ENCODE data around the gene COG4. TPM values are rescaled to one million over a fixed set of nuclear protein-coding genes. Genes with fewer than 3 reads are reported as not detected.
A peak's percentile ranks its signal among the peaks of the same experiment; 100 is the strongest.

COG4 gene
- total and polyA plus RNA-seq, 7 donors: 29.1 to 80.3 (median 53.0) TPM

DNA sequence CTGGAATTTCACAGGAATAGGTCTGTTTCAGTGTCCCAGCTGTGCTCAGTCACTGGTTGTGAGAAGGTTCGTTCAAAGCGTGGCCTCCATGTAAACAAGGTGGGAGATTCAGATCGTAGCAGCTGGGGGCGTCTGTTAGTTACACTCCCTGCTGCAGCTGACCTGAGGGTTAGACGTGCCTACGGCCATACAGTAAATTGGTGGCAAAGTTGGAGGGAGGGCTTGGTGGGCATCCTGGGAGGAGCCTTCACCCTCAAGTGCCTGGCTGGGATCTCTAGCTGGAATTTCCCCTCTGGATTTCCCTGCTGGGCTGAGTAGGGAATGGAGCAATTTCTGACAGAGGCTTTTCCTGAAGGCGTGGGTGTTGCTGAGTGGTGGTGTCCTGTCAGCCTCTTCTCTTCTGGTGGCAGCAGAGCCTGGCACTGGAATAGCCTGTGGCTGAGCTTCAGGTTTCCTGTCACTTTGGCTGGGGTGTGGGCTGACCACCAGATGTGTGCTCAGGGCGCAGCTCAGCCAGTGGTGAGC lies 62.6 kb downstream of the COG4 start:
- ATAC-seq: peak; percentile 83 to 85 (median 84)
- 45 to 58% (median 49%) methylated on average over 8 of the region's 8 CpGs for WGBS, 3 donors
- H3K27ac ChIP-seq: peak overlapping the region; percentile 2

GRCh38 chr16:70457446-70458166 lies 65.7 kb downstream of the COG4 start:
- TF ChIP-seq CTCF (IDR thresholded peaks at IDR 0.05): no peak
- no peak overlapping the region for H3K4me3 ChIP-seq
- WGBS, 3 donors: 91 to 94% (median 92%) methylated on average over 5 of the region's 5 CpGs
- no peaks in the 10 kb centered on the region for H3K9me3 ChIP-seq
- no peak for ATAC-seq
- no peaks in the 10 kb centered on the region for H3K27me3 ChIP-seq (ENCODE audit: insufficient read depth in 3 of 3, low read length in 2 of 3)
- H3K27ac ChIP-seq: no peak overlapping the region
- intact Hi-C loops (cut with DNase I): no loop called here
- peaks cover 17% of the 10 kb centered on the region for H3K4me1 ChIP-seq
- H3K36me3 ChIP-seq (ENCODE audit: insufficient read depth in 1 of 2, low read depth in 1 of 2): peaks cover 0 to 3% of the 10 kb centered on the region in 2 donors
- DNase-seq: no peak

More for the DNA sequence above, 62.6 kb downstream of the COG4 start:
- no peak for DNase-seq
- peaks cover 0 to 32% of the 10 kb centered on the region in 2 donors for H3K36me3 ChIP-seq (ENCODE audit: insufficient read depth in 1 of 2, low read depth in 1 of 2)
- no peak overlapping the region for H3K4me3 ChIP-seq
- peaks cover 13% of the 10 kb centered on the region for H3K4me1 ChIP-seq
- no peaks in the 10 kb centered on the region for H3K9me3 ChIP-seq
- no peak for TF ChIP-seq CTCF (IDR thresholded peaks at IDR 0.05)
- H3K27me3 ChIP-seq (ENCODE audit: insufficient read depth in 3 of 3, low read length in 2 of 3): no peaks in the 10 kb centered on the region
- intact Hi-C loops (cut with DNase I): no loop called here

DNA sequence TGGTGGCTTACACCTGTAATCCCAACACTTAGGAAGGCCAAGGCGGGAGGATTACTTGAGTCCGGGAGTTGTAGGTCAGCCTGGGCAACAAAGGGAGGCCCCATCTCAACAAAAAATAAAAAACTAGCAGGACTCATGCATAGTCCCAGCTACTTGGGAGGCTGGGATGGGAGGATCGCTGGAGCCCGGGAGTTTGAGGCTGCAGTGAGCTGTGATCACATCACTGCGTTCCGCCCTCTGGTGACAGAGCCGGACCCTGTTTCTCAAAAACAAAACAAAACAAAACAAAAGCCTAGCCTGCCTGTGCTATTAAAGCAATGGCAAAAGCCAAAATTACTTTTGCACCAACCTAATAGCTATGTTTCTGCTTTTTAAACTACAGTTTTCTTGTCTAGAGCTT lies 67.4 kb downstream of the COG4 start:
- H3K9me3 ChIP-seq: no peaks in the 10 kb centered on the region
- ATAC-seq (no peak), DNase-seq (no peak)
- H3K4me3 ChIP-seq: peak overlapping the region; percentile 98
- peaks cover 9% of the 10 kb centered on the region for H3K4me1 ChIP-seq
- no peak for TF ChIP-seq CTCF (IDR thresholded peaks at IDR 0.05)
- intact Hi-C loops (cut with DNase I): loop anchor here in 1 of 2 donors (2.0 kb wide), 1 partner anchor 17 kb away; the partner anchor contains the start of gene ST3GAL2
- 82 to 87% (median 86%) methylated on average over 7 of the region's 7 CpGs for WGBS, 3 donors
- no peak overlapping the region for H3K27ac ChIP-seq
- peaks cover 0 to under 1% (median 0%) of the 10 kb centered on the region in 3 donors for H3K27me3 ChIP-seq (ENCODE audit: insufficient read depth in 3 of 3, low read length in 2 of 3)
- peaks cover 0 to 3% of the 10 kb centered on the region in 2 donors for H3K36me3 ChIP-seq (ENCODE audit: insufficient read depth in 1 of 2, low read depth in 1 of 2)

DNA sequence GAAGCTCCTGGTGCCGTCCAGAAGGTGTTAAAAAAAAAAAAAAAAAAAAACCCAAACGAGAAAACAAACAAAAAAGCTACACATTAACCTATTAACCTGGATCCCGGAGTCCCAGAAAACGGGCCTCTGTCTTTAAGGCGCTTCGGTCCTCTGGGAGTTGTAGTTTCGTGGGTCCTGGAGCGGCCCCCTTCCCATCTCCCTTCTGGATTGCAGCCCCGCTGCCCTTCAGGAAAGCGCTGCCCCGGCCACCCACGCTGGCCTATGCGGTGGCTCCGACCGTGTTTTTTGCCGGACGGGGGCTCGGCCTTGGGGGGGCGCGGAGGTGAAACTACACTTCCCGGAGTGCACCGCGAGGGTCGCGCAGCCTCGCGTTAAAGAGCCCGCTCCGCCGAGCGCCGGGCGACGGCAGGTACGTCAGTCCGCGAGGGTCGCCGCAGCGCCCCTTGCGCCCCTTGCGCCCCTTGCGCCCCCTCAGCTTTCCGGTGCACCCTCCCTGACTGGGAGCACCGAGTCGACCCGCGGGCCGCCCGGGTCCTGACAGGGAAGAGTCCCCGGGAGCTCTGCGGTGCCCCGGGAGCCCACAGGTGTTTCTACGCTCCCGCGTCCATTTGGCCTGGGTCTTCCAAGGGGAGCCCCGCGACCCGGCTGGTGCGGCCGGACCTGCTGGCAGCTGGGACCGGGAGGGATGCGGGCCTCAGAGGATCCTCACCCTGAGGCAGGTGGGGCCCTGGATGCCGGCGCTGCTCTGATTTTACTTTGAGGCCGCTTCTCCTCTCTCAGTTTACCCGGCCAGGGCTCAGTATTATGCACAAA lies 68.9 kb downstream of the COG4 start, which contains the start of gene FCSK:
Gene FCSK (plus strand): TSS at position 374 of the 813 bp plus-strand sequence. CDS start 8,596 bp downstream, outside the sequence.
- Histone ChIP-seq H3K4me3 (peak within 1 kb of the TSS; percentile 98), H3K9me3 (no peaks in the 10 kb centered on the region), H3K27ac (peak within 1 kb of the TSS; percentile 99), H3K27me3 (ENCODE audit: insufficient read depth in 3 of 3, low read length in 2 of 3) (peaks cover 0 to 4% (median 0%) of the 10 kb centered on the region in 3 donors), H3K4me1 (peaks cover 4% of the 10 kb centered on the region), H3K36me3 (ENCODE audit: insufficient read depth in 1 of 2, low read depth in 1 of 2) (peaks cover 0 to 3% of the 10 kb centered on the region in 2 donors)
- no peak for TF ChIP-seq CTCF (IDR thresholded peaks at IDR 0.05)
- intact Hi-C loops (cut with DNase I): loop anchor here in 1 of 2 donors (2.0 kb wide), 1 partner anchor 16 kb away; the partner anchor contains the start of gene ST3GAL2
- DNase-seq (peak; percentile 67 to 85), ATAC-seq (peak; percentile 91 to 95 (median 92))
- 0 to 1% (median 0%) methylated on average over 63 to 67 of the region's 67 CpGs for WGBS, 3 donors

All from psoas muscle (tissue), 8 donors.